Loucy (cell line): ENCODE data around the gene TOP1.

Experiments used
- CTCF ChIP-seq: fragments of 200-600 bp; sonication (generic); conservative IDR thresholded peaks from 2 replicates; pipeline ENCODE4 v1.5.1; 2014; ENCODE audit warnings: mild to moderate bottlenecking, antibody characterized with exemption, low read length
- EZH2phosphoT487 ChIP-seq: fragments of 200-600 bp; IDR thresholded peaks from 2 replicates; pipeline ENCODE4 v1.6.1; 2018; ENCODE audit warnings: antibody characterized with exemption, mild to moderate bottlenecking, moderate library complexity, borderline replicate concordance

- TF ChIP-seq CTCF (no peak), EZH2phosphoT487 (no peak)
Measured at GRCh38 chr20:41064377-41064776, 35.8 kb downstream of the TOP1 start.
